GM12865 (cell line): Measurements from ENCODE around the gene S100A12.
"Not testable (repeated sequence)": the region's sequence is repeated elsewhere in the genome, so short reads cannot be mapped to it uniquely, and the experiment has no call there.

Experiments used
- DNase-seq: peaks from one replicate; pipeline ENCODE4 v3.0.0; 2010; ENCODE audit warnings: low read depth
- H3K4me3 ChIP-seq: 2 replicates; pipeline ENCODE4 v1.5.1; 2011; ENCODE audit warnings: mild to moderate bottlenecking, low read depth, low read length, control low read depth
- CTCF ChIP-seq: IDR thresholded peaks from 2 replicates; pipeline ENCODE4 v1.5.1; 2011; ENCODE audit warnings: low read length, control low read depth, low read depth, inconsistent platforms; ENCODE audit not compliant: insufficient read depth; ENCODE audit errors: missing control alignments

Gene S100A12

GRCh38 chr1:153348511-153349362 lies 26.7 kb downstream of the S100A12 start, which contains the start of gene PGLYRP4:
Gene PGLYRP4, minus strand, starts transcription at chr1:153348841. Its CDS starts 909 bp downstream, at chr1:153347932.
- DNase-seq: no peak
- no peak for TF ChIP-seq CTCF
- H3K4me3 ChIP-seq: no peak within 1 kb of the TSS

DNA sequence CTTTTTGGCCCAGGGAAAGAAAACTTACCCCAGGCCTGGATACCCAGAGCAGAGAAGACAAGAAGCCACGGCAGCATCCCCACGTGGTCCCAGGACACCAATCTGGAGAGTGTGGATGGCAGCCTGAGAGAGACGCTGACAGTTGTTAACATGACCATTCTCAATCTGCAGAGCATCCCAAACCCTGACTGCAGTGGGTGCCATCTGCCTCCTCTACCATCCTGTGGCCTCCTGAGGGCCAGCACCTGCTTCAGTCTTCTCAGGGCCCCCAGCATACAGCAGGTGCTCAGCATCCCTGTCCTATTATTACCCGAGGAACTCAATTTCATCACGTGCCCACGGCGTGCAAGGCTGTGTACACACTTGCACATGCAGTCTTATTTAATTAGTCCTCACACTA lies 27.6 kb downstream of the S100A12 start:
- TF ChIP-seq CTCF: no peak
- no peak for DNase-seq
- no peak overlapping the region for H3K4me3 ChIP-seq

- DNase-seq, H3K4me3 ChIP-seq: not testable (repeated sequence)
These were observed 28.4 kb downstream of the S100A12 start for GRCh38 chr1:153347049-153347448.

DNA sequence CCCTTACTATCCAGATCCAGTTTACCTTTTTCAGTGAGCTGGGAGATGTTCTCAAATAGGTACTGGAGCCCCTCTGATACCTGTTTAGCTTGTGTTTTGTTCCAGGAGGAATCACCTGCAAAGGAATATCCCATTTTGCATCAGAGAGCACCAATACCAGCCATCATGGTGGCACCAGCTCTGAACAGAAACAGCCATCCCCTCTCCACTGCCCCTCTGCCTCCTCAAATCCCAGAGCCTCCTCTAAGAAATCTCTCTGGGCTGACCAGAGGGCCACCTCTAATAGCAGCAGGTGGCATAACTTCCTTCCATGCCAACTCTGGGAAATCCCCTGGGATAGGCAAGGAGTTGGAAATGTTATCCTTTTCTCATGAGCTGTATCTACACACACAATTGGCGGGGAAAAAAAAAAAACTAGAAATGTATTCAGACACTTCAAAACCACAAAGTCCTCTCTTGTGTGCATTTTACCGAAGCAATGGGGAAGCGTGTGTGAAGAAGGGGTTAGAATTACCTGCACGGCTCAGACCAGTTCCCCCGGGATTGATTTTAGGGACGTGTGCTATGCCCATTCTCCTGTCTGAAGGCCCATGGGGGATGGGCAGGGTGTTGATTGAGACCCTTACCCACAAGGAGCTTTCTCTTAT lies 29.2 kb downstream of the S100A12 start:
- no peak for DNase-seq
- TF ChIP-seq CTCF: no peak
- no peak overlapping the region for H3K4me3 ChIP-seq

DNA sequence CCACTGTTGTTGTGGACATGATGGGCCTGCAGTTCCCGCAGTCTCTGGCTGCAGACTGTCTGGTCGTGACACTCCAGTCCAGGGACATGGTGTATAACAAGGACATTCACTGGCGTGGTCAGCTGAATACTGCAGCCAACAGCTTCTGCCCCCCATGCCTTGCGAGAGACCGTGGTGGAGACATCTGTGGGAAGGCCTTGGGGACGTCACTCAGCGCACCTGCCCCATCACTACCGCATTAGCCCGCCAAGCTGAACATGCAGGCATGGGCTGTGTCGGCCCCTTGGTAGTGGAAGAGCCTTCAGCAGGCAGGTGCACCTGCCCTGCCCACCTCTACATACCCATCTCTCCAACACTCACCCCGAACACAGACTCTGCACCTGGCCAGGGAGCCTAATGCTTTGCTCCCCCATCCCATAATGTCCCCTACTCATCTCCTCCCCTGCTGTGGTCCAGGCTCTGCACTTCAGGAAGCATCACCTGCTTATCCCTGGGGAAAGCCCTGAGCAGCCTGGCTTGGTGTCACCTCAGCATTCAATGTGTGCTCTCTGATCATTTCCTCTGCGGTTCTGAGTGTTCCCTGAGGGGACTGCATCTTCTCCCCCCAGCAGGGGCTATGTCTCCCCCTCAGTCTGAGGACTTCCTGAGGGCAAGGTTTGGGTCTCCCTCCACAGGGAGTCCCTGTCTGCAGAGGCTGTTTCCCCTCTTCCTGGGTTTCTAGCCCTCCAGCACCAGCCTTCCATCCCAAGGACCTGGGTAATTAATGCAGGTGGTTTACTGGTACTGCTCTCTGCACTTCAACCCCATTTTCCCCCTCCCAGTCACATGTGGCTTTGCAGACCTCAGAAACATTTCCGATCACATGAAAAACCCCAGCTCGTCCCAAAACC lies 30.0 kb downstream of the S100A12 start:
- no peak overlapping the region for H3K4me3 ChIP-seq
- no peak for TF ChIP-seq CTCF
- peak; percentile 57 for DNase-seq

- no peak overlapping the region; the same call in none of the 2 replicates for H3K4me3 ChIP-seq
- TF ChIP-seq CTCF: no peak
- DNase-seq: no peak
These were observed 30.7 kb downstream of the S100A12 start for GRCh38 chr1:153344718-153345025.
